ENCODE data around the gene SERGEF.

DNA sequence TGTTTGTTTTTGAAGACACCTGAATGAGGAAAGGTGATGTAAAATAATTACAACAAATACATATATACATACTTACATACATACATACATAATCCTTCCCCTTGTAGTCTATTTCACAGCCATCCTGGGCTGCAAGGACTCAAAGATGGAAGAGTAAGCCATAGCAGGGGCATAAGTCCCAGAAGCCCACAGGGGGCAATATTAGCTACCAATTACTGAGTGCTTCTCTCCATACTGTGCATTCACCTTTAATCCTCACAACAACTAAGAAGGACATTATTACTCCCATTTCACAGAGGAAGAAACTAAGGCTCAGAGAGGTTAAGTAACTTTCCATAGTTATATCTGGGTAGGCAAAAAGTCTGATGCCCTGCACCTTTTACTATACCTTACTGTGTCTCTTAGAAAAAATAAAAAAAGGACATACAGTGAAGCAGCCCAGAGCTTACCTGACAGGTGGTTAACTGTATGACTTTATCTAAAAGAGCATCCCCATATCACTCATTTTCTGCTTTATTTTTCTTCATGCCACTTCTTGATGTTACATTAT, 2.7 kb downstream of the SERGEF start:
- TF ChIP-seq, protein P1, sequence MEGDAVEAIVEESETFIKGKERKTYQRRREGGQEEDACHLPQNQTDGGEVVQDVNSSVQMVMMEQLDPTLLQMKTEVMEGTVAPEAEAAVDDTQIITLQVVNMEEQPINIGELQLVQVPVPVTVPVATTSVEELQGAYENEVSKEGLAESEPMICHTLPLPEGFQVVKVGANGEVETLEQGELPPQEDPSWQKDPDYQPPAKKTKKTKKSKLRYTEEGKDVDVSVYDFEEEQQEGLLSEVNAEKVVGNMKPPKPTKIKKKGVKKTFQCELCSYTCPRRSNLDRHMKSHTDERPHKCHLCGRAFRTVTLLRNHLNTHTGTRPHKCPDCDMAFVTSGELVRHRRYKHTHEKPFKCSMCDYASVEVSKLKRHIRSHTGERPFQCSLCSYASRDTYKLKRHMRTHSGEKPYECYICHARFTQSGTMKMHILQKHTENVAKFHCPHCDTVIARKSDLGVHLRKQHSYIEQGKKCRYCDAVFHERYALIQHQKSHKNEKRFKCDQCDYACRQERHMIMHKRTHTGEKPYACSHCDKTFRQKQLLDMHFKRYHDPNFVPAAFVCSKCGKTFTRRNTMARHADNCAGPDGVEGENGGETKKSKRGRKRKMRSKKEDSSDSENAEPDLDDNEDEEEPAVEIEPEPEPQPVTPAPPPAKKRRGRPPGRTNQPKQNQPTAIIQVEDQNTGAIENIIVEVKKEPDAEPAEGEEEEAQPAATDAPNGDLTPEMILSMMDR (IDR thresholded peaks at IDR 0.05): no peak
- TF ChIP-seq POLR2A (IDR thresholded peaks at IDR 0.05): no peak
